HepG2 (cell line): ENCODE measurements around the gene PSMB10. TPM values are rescaled to one million over a fixed set of nuclear protein-coding genes. Genes with fewer than 3 reads are reported as not detected.

Source experiments
- BRCA1 ChIP-seq: sonication (generic); formaldehyde crosslinking; IDR thresholded peaks from 2 replicates; pipeline ENCODE4 v1.4.0; 2020; ENCODE audit warnings: missing genetic modification reagents
- MBNL3 ChIP-seq: fragments of 250-450 bp; sonication (Bioruptor Pico); conservative IDR thresholded peaks from 2 replicates; pipeline ENCODE4 v1.8.0; 2022; ENCODE audit warnings: mild to moderate bottlenecking, inconsistent platforms
- MED8 ChIP-seq: sonication (generic); formaldehyde crosslinking; IDR thresholded peaks from 2 replicates; pipeline ENCODE4 v1.8.1; 2023; ENCODE audit warnings: mild to moderate bottlenecking, missing genetic modification reagents; ENCODE audit not compliant: insufficient replicate concordance
- PHF5A ChIP-seq: IDR thresholded peaks from one replicate; pipeline ENCODE4 v1.6.1; 2018; ENCODE audit warnings: low read depth, missing genetic modification reagents; ENCODE audit not compliant: unreplicated experiment
- ZMYM4 ChIP-seq: sonication (generic); formaldehyde crosslinking; IDR thresholded peaks from 2 replicates; pipeline ENCODE4 v1.8.1; 2023; ENCODE audit warnings: mild to moderate bottlenecking, missing genetic modification reagents
- ZNF121 ChIP-seq: sonication (generic); formaldehyde crosslinking; IDR thresholded peaks from 2 replicates; pipeline ENCODE4 v1.5.0; 2020; ENCODE audit warnings: mild to moderate bottlenecking, missing genetic modification reagents
- ZNF543 ChIP-seq: sonication (generic); formaldehyde crosslinking; IDR thresholded peaks from 2 replicates; pipeline ENCODE4 v1.4.0; 2020; ENCODE audit warnings: mild to moderate bottlenecking, missing genetic modification reagents
- polyA plus RNA-seq, 8 experiments: library from polyadenylated mRNA; depleted of rRNA in 3 of 8; stranded (reverse) in 7 of 8; unstranded in 1 of 8; fragments of >200 nt; fragmentation: Illumina TruSeq in 4 of 8; extraction: Trizol in 4 of 8; gene quantifications; 2 replicates each; pipeline versions ENCODE4 v1.2.1 to v1.2.3, GENCODE V29; 2011 to 2016; ENCODE audit warnings: low read depth in 4 of 8, missing spikeins in 1 of 8, mixed read lengths in 1 of 8; ENCODE audit not compliant: insufficient read depth in 1 of 8
- total RNA-seq, 5 experiments: library from RNA; depleted of rRNA; stranded (reverse); fragments of >200 nt; fragmentation: Illumina TruSeq; extraction: Trizol; gene quantifications; 2 replicates each; pipeline ENCODE4 v1.2.3, GENCODE V29; 2016; ENCODE audit warnings: low read depth in 1 of 5
- TF ChIP-seq, protein P1 (sequence below): sonication (generic); formaldehyde crosslinking; IDR thresholded peaks from 2 replicates; pipeline ENCODE4 v1.8.0; 2022; ENCODE audit warnings: low read depth, missing genetic modification reagents
- TF ChIP-seq, protein P2 (sequence below): sonication (generic); formaldehyde crosslinking; conservative IDR thresholded peaks from 2 replicates; pipeline ENCODE4 v1.4.0; 2020; ENCODE audit warnings: missing genetic modification reagents
- TF ChIP-seq, protein P3 (sequence below): sonication (generic); formaldehyde crosslinking; IDR thresholded peaks from 2 replicates; pipeline ENCODE4 v1.5.1; 2020; ENCODE audit warnings: missing genetic modification reagents, mild to moderate bottlenecking, borderline replicate concordance
- TF ChIP-seq, protein P4 (sequence below): sonication (generic); IDR thresholded peaks from 2 replicates; pipeline ENCODE4 v1.6.1; 2016; ENCODE audit warnings: low read depth, borderline replicate concordance
- TF ChIP-seq, protein P5 (sequence below): conservative IDR thresholded peaks from 2 replicates; pipeline ENCODE4 v1.6.1; 2018; ENCODE audit warnings: missing genetic modification reagents
- TF ChIP-seq, protein P6 (sequence below): IDR thresholded peaks from 2 replicates; pipeline ENCODE4 v1.6.1; 2016; ENCODE audit warnings: control low read depth
- TF ChIP-seq, protein P7 (sequence below): sonication (generic); formaldehyde crosslinking; IDR thresholded peaks from 2 replicates; pipeline ENCODE4 v1.4.0; 2020; ENCODE audit warnings: missing genetic modification reagents, borderline replicate concordance

The PSMB10 gene
- total and polyA plus RNA-seq, 2 of the 13 experiments (the other 11 are each of a cell fraction or from before 2014, with no cell fraction given): 12.7 to 65.9 TPM

DNA sequence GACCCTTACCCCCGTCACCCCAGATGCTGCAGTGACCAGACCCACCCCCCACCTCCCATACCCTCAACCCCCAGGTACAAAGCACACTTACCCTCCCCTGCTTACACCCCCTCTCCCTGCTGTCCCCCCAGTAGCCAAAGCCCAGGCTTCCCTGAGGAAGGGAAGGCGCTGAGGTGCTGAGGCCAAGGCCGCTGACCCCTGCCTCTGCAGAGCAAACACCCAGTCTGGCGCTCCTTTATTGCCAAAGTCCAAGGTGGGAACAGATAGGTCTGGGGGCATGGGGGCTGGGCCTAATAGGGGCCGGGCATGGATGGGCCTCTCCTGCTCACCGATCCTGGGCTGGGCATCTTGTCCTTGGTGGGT lies 6.6 kb upstream of the PSMB10 start (continued):
- TF ChIP-seq, protein P1, sequence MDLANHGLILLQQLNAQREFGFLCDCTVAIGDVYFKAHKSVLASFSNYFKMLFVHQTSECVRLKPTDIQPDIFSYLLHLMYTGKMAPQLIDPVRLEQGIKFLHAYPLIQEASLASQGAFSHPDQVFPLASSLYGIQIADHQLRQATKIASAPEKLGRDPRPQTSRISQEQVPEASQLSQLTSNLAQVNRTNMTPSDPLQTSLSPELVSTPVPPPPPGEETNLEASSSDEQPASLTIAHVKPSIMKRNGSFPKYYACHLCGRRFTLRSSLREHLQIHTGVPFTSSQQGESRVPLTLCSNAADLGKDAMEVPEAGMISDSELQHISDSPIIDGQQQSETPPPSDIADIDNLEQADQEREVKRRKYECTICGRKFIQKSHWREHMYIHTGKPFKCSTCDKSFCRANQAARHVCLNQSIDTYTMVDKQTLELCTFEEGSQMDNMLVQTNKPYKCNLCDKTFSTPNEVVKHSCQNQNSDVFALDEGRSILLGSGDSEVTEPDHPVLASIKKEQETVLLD: peak; percentile 15; the same call in 1 of the 2 replicates
- TF ChIP-seq MBNL3 (CRISPR knock-in tag) (no peak), ZNF121 (CRISPR knock-in tag) (peak; percentile 64; the same call in 1 of the 2 replicates), BRCA1 (CRISPR knock-in tag) (no peak), ZMYM4 (no peak; the same call in none of the 2 replicates), MED8 (CRISPR knock-in tag) (peak; percentile 83), PHF5A (CRISPR knock-in tag) (peak; percentile 23), ZNF543 (peak; percentile 82; the same call in 1 of the 2 replicates)
- TF ChIP-seq, protein P2, sequence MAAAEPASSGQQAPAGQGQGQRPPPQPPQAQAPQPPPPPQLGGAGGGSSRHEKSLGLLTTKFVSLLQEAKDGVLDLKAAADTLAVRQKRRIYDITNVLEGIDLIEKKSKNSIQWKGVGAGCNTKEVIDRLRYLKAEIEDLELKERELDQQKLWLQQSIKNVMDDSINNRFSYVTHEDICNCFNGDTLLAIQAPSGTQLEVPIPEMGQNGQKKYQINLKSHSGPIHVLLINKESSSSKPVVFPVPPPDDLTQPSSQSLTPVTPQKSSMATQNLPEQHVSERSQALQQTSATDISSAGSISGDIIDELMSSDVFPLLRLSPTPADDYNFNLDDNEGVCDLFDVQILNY (CRISPR knock-in tag): no peak
- TF ChIP-seq, protein P3, sequence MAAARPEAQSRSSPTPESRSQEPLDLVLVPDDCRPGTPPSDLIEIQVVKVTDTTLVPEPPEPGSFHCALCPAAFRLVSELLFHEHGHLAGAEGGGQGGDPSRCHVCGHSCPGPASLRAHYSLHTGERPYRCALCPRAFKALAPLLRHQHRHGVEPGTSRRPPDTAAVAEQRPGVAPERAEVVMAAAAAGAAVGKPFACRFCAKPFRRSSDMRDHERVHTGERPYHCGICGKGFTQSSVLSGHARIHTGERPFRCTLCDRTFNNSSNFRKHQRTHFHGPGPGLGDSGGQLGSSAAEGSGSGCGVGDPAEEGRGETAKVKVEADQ (CRISPR knock-in tag): peak; percentile 50; the same call in 1 of the 2 replicates
- TF ChIP-seq, protein P4, sequence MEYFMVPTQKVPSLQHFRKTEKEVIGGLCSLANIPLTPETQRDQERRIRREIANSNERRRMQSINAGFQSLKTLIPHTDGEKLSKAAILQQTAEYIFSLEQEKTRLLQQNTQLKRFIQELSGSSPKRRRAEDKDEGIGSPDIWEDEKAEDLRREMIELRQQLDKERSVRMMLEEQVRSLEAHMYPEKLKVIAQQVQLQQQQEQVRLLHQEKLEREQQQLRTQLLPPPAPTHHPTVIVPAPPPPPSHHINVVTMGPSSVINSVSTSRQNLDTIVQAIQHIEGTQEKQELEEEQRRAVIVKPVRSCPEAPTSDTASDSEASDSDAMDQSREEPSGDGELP: peak; percentile 74; the same call in 1 of the 2 replicates
- TF ChIP-seq, protein P5, sequence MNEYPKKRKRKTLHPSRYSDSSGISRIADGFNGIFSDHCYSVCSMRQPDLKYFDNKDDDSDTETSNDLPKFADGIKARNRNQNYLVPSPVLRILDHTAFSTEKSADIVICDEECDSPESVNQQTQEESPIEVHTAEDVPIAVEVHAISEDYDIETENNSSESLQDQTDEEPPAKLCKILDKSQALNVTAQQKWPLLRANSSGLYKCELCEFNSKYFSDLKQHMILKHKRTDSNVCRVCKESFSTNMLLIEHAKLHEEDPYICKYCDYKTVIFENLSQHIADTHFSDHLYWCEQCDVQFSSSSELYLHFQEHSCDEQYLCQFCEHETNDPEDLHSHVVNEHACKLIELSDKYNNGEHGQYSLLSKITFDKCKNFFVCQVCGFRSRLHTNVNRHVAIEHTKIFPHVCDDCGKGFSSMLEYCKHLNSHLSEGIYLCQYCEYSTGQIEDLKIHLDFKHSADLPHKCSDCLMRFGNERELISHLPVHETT (CRISPR knock-in tag): no peak
- TF ChIP-seq, protein P6, sequence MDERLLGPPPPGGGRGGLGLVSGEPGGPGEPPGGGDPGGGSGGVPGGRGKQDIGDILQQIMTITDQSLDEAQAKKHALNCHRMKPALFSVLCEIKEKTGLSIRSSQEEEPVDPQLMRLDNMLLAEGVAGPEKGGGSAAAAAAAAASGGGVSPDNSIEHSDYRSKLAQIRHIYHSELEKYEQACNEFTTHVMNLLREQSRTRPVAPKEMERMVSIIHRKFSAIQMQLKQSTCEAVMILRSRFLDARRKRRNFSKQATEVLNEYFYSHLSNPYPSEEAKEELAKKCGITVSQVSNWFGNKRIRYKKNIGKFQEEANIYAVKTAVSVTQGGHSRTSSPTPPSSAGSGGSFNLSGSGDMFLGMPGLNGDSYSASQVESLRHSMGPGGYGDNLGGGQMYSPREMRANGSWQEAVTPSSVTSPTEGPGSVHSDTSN (CRISPR knock-in tag): no peak
- TF ChIP-seq, protein P7, sequence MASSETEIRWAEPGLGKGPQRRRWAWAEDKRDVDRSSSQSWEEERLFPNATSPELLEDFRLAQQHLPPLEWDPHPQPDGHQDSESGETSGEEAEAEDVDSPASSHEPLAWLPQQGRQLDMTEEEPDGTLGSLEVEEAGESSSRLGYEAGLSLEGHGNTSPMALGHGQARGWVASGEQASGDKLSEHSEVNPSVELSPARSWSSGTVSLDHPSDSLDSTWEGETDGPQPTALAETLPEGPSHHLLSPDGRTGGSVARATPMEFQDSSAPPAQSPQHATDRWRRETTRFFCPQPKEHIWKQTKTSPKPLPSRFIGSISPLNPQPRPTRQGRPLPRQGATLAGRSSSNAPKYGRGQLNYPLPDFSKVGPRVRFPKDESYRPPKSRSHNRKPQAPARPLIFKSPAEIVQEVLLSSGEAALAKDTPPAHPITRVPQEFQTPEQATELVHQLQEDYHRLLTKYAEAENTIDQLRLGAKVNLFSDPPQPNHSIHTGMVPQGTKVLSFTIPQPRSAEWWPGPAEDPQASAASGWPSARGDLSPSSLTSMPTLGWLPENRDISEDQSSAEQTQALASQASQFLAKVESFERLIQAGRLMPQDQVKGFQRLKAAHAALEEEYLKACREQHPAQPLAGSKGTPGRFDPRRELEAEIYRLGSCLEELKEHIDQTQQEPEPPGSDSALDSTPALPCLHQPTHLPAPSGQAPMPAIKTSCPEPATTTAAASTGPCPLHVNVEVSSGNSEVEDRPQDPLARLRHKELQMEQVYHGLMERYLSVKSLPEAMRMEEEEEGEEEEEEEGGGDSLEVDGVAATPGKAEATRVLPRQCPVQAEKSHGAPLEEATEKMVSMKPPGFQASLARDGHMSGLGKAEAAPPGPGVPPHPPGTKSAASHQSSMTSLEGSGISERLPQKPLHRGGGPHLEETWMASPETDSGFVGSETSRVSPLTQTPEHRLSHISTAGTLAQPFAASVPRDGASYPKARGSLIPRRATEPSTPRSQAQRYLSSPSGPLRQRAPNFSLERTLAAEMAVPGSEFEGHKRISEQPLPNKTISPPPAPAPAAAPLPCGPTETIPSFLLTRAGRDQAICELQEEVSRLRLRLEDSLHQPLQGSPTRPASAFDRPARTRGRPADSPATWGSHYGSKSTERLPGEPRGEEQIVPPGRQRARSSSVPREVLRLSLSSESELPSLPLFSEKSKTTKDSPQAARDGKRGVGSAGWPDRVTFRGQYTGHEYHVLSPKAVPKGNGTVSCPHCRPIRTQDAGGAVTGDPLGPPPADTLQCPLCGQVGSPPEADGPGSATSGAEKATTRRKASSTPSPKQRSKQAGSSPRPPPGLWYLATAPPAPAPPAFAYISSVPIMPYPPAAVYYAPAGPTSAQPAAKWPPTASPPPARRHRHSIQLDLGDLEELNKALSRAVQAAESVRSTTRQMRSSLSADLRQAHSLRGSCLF (CRISPR knock-in tag): no peak
